T-cell (primary cell): ENCODE data around the gene ZNF165. TPM values are rescaled to one million over a fixed set of nuclear protein-coding genes. Genes with fewer than 3 reads are reported as not detected.
"Not testable (repeated sequence)": the region's sequence is repeated elsewhere in the genome, so short reads cannot be mapped to it uniquely, and the experiment has no call there.

Experiments used
- ATAC-seq, 4 experiments: fragments of 200-7000 bp in 3 of 4; fragments of 150-1000 bp in 1 of 4; cut with Tn5 transposase; replicated peaks in 1 of 4; 1 replicate in 3 of 4; 2 replicates in 1 of 4; pipeline ENCODE4 v1.10.0; 2021; ENCODE audit warnings: moderate library complexity in 3 of 4, mild to moderate bottlenecking in 2 of 4, moderate number of reproducible peaks in 1 of 4
- CTCF ChIA-PET, 2 donors: fragments of 300-600 bp; sonication (Branson Sonifier 250); formaldehyde crosslinking; loops; one replicate each; lab custom pipeline; 2022; ENCODE audit warnings: antibody characterized with exemption in 2 of 2; lab: Charles Lee
- POLR2A ChIA-PET, 2 donors: fragments of 300-600 bp; sonication (Branson Sonifier 250); formaldehyde crosslinking; loops; one replicate each; lab custom pipeline; 2022; ENCODE audit warnings: antibody characterized with exemption in 2 of 2; lab: Charles Lee
- DNase-seq, 35 experiments: peaks; one replicate each; pipeline versions ENCODE4 v3.0.0 to v3.0.0-alpha.2; 2013 to 2023
- H3K27ac ChIP-seq: one replicate; pipeline ENCODE4 v1.5.1; 2013; ENCODE audit warnings: low read length
- H3K27me3 ChIP-seq, 2 experiments: replicated peaks in 1 of 2; 1 replicate in 1 of 2; 2 replicates in 1 of 2; pipeline versions ENCODE4 v1.6.1 to v1.7.0; 2013; ENCODE audit warnings: low read length in 1 of 2, mixed read lengths in 1 of 2; ENCODE audit not compliant: control insufficient read depth in 2 of 2, insufficient read depth in 2 of 2; ENCODE audit errors: extremely low read depth in 1 of 2
- H3K36me3 ChIP-seq, 2 donors: 1 replicate in 1 of 2; 2 replicates in 1 of 2; pipeline versions ENCODE4 v1.6.1 to v1.7.0; 2013; ENCODE audit warnings: low read length in 1 of 2; ENCODE audit not compliant: control insufficient read depth in 2 of 2, insufficient read depth in 1 of 2; ENCODE audit errors: extremely low read depth in 1 of 2
- H3K4me1 ChIP-seq, 2 experiments: 1 replicate in 1 of 2; 2 replicates in 1 of 2; pipeline versions ENCODE4 v1.6.1 to v1.7.0; 2013; ENCODE audit warnings: low read length in 2 of 2, mixed read lengths in 1 of 2; ENCODE audit not compliant: insufficient read depth in 2 of 2, control insufficient read depth in 1 of 2; ENCODE audit errors: extremely low read depth in 1 of 2
- H3K4me3 ChIP-seq, 2 donors: 1 replicate in 1 of 2; 2 replicates in 1 of 2; pipeline versions ENCODE4 v1.5.1 to v1.7.0; 2013; ENCODE audit warnings: mild to moderate bottlenecking in 2 of 2, low read length in 1 of 2, moderate library complexity in 1 of 2; ENCODE audit not compliant: control insufficient read depth in 1 of 2; ENCODE audit errors: extremely low read depth in 1 of 2
- H3K9me3 ChIP-seq: 2 replicates; pipeline ENCODE4 v1.7.0; 2013
- H3K27ac Mint-ChIP-seq, 2 donors: one replicate each; pipeline ENCODE4 v1.8.0; 2020 to 2021; ENCODE audit warnings: mild to moderate bottlenecking in 2 of 2, mixed read lengths in 2 of 2
- H3K27me3 Mint-ChIP-seq, 2 donors: one replicate each; pipeline ENCODE4 v1.8.0; 2021 to 2022; ENCODE audit warnings: mixed read lengths in 2 of 2
- H3K36me3 Mint-ChIP-seq: one replicate; pipeline ENCODE4 v1.8.0; 2021; ENCODE audit warnings: mixed read lengths
- H3K4me1 Mint-ChIP-seq, 3 donors: one replicate each; pipeline ENCODE4 v1.8.0; 2020 to 2022; ENCODE audit warnings: mixed read lengths in 3 of 3, mild to moderate bottlenecking in 1 of 3
- H3K4me3 Mint-ChIP-seq, 3 donors: one replicate each; pipeline ENCODE4 v1.8.0; 2020 to 2022; ENCODE audit warnings: mild to moderate bottlenecking in 3 of 3, mixed read lengths in 3 of 3, moderate library complexity in 3 of 3
- H3K9me3 Mint-ChIP-seq, 3 donors: one replicate each; pipeline ENCODE4 v1.8.0; 2020 to 2022; ENCODE audit warnings: mixed read lengths in 3 of 3
- WGBS: methylation state at CpG from one replicate; pipeline ENCODE4 v1.1.5; 2013; ENCODE audit warnings: missing lambda C conversion rate; ENCODE audit not compliant: insufficient coverage; 5-methylcytosine and 5-hydroxymethylcytosine counted together
- total RNA-seq, 35 experiments: library from RNA in 6 of 35; stranded (reverse) in 6 of 35; fragments of 120-200 nt in 1 of 35; gene quantifications; one replicate each; pipeline versions ENCODE4 v1.2.1 to v1.2.4 and lab custom pipeline; 2013 to 2026

The ZNF165 gene
- total RNA-seq: 1 to 10 TPM in 3 of 5 donors, under 1 TPM in 2; 0.79 to 7.2 (median 1.4) TPM
- total RNA-seq (2013): 1.1 TPM
- total RNA-seq (lab: John Stamatoyannopoulos, UW): 1.4 to 68.5 (median 20.5) reads per million in 29 experiments

DNA sequence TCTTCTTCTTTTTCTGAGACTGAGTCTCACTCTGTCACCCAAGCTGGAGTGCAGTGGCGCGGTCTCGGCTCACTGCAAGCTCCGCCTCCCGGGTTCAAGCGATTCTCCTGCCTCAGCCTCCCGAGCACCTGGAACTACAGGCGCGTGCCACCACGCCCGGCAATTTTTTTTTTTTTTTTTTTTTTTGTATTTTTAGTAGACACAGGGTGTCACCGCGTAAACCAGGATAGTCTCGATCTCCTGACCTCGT lies at the start of gene ZNF165:
Gene ZNF165 (plus strand): TSS at position 188 of the 250 bp plus-strand sequence. CDS start 4,913 bp downstream, outside the sequence.
- 0% methylated on average over 1 of the region's 15 CpGs for WGBS
- not testable (repeated sequence) for H3K36me3 ChIP-seq, H3K9me3 Mint-ChIP-seq, H3K27me3 Mint-ChIP-seq, H3K9me3 ChIP-seq, H3K27me3 ChIP-seq
- POLR2A ChIA-PET: interaction anchor here (0.6 to 0.7 kb wide), 6 partner anchors 11 to 638 kb away, joined by 3 to 9 read pairs (median 6); no protein-coding TSS in a partner anchor
- H3K4me3 Mint-ChIP-seq: peak within 1 kb of the TSS; percentile 84 to 98 (median 97)
- peaks cover 16% of the 10 kb centered on the region for H3K36me3 Mint-ChIP-seq
- CTCF ChIA-PET: interaction anchor here in 1 of 2 donors (0.6 kb wide), 1 partner anchor 1010 kb away, joined by 3 read pairs; no protein-coding TSS in a partner anchor
- H3K4me1 ChIP-seq: peaks cover 2 to 16% of the 10 kb centered on the region in 2 experiments
- ATAC-seq (peak; percentile 3 to 33 (median 18)), DNase-seq (peak in 5 of 35 experiments; percentile 6 to 36 (median 22))
- H3K4me3 ChIP-seq: peak within 1 kb of the TSS; percentile 80 to 98
- H3K27ac Mint-ChIP-seq: peak within 1 kb of the TSS; percentile 90 to 98
- H3K4me1 Mint-ChIP-seq: peaks cover 22 to 41% (median 25%) of the 10 kb centered on the region in 3 donors
- H3K27ac ChIP-seq: peak within 1 kb of the TSS; percentile 86

DNA sequence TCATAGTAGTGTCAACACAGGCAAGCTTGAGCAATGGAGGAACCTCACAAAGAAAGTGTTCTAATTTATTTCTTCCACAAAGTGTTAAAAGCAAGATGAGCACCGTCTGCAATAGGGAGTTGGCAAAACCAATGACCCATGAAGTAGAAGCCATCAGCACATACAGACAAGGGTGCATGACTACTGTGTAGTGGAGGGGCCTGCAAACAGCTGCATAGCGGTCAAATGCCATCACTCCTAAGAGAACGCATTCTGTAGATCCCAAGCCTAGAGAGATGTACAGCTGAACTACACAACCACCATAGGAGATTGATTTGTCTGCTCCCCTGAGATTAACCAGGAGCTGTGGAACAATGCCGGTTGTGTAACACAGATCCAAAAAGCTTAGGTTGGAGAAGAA lies 26.8 kb upstream of the ZNF165 start:
- POLR2A ChIA-PET: no interaction called here
- no peak overlapping the region for H3K4me3 ChIP-seq
- Mint-ChIP-seq H3K36me3 (no peaks in the 10 kb centered on the region), H3K27ac (no peak overlapping the region), H3K9me3 (no peaks in the 10 kb centered on the region), H3K4me3 (no peak overlapping the region), H3K27me3 (peaks cover 37 to 41% of the 10 kb centered on the region in 2 donors), H3K4me1 (no peaks in the 10 kb centered on the region)
- no peaks in the 10 kb centered on the region for H3K36me3 ChIP-seq
- CTCF ChIA-PET: interaction anchor here in 1 of 2 donors (1.1 kb wide), 1 partner anchor 182 kb away, joined by 3 read pairs; a partner anchor contains a TSS
- no CpG with 5 or more reads among the region's 4 CpGs for WGBS
- H3K27me3 ChIP-seq: peaks cover 0 to 1% of the 10 kb centered on the region in 2 experiments
- H3K9me3 ChIP-seq: no peaks in the 10 kb centered on the region
- ATAC-seq: no peak
- DNase-seq: no peak
- H3K4me1 ChIP-seq: no peaks in the 10 kb centered on the region
- H3K27ac ChIP-seq: no peak overlapping the region

DNA sequence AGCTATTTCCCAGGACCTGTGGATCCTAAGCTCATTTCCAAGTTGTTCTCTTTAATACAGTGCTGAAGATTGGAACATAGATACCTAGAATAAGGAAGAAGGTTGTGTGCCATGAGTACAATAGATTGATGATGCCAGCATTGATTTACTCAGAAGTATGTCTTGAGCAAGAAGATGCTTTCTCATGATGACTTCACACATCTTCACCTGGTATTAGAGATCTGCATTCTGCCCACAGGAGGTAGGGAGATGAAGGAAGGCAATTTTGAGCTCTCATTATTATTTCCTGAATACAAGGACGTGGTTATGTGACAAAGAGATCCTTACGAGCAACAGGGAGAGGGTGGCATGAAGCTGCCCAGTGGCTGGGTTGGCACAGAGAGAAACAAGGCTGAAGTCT lies 20.0 kb upstream of the ZNF165 start:
- no peaks in the 10 kb centered on the region for H3K9me3 Mint-ChIP-seq
- ATAC-seq: no peak
- no peaks in the 10 kb centered on the region for H3K4me1 Mint-ChIP-seq
- peaks cover 31 to 37% of the 10 kb centered on the region in 2 donors for H3K27me3 Mint-ChIP-seq
- Histone ChIP-seq H3K27me3 (peaks cover 2 to 12% of the 10 kb centered on the region in 2 experiments), H3K4me1 (no peaks in the 10 kb centered on the region), H3K27ac (no peak overlapping the region), H3K9me3 (no peaks in the 10 kb centered on the region), H3K36me3 (no peaks in the 10 kb centered on the region), H3K4me3 (no peak overlapping the region)
- H3K27ac Mint-ChIP-seq: no peak overlapping the region
- 33% methylated on average over 1 of the region's 2 CpGs for WGBS
- CTCF ChIA-PET: no interaction called here
- DNase-seq: no peak
- H3K36me3 Mint-ChIP-seq: no peaks in the 10 kb centered on the region
- POLR2A ChIA-PET: interaction anchor here in 1 of 2 donors (0.5 kb wide), 1 partner anchor 20 kb away, joined by 6 read pairs; the partner anchor contains the start of gene ZNF165
- no peak overlapping the region for H3K4me3 Mint-ChIP-seq

DNA sequence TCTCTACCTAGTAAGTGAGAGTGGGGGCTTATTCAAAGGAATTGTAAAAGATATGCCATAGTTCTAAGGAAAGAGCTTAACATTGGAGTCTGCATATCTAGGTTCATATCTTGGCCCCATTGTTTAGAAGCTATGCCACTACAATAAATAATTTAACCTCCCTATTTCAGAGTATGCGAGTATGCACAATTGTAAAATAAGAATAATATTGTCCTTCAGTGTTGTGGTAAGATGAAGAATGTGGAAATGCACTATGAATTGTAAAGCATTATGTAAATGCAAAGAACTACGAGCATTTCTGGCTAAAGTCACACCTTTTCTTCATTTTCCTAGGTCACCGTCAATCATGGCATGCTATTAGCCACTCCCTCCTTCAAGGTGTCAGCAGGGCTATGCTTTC lies 16.1 kb upstream of the ZNF165 start:
- no CpG with 5 or more reads among the region's 3 CpGs for WGBS
- POLR2A ChIA-PET: no interaction called here

DNA sequence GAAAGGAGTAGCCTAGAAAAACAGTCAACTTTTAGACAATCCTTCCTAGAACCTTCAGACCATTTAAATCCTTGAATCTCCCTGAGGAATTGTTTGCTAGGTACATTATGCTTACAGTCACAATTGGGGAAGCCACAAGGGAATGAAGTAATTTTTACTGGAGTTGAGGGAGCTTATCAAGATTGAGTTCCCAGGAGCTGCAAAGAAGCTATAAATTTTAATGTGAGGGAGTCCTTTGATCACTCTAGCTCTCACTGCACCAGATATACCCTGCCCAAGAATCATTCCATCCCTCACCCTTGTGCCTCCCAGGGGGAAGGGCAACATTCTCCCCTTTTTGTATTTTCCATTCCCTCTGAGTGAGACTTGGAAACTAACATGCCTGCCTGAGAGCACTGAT lies 12.3 kb upstream of the ZNF165 start:
- ChIA-PET CTCF (interaction anchor here in 1 of 2 donors (0.6 to 1.2 kb wide), 2 partner anchors 37 to 326 kb away, joined by 5 to 7 read pairs; no protein-coding TSS in a partner anchor), POLR2A (no interaction called here)
- no peaks in the 10 kb centered on the region for H3K36me3 Mint-ChIP-seq
- H3K4me1 Mint-ChIP-seq: no peaks in the 10 kb centered on the region
- no peaks in the 10 kb centered on the region for H3K36me3 ChIP-seq
- H3K27me3 ChIP-seq: peaks cover 4 to 6% of the 10 kb centered on the region in 2 experiments
- ATAC-seq (no peak), DNase-seq (no peak)
- no peaks in the 10 kb centered on the region for H3K4me1 ChIP-seq
- H3K27ac ChIP-seq: no peak overlapping the region
- no peaks in the 10 kb centered on the region for H3K9me3 ChIP-seq
- H3K4me3 Mint-ChIP-seq: no peak overlapping the region
- H3K27me3 Mint-ChIP-seq: peaks cover 39 to 57% of the 10 kb centered on the region in 2 donors
- no peak overlapping the region for H3K27ac Mint-ChIP-seq
- H3K9me3 Mint-ChIP-seq: no peaks in the 10 kb centered on the region
- no peak overlapping the region for H3K4me3 ChIP-seq

More for the DNA sequence above, 16.1 kb upstream of the ZNF165 start:
- ATAC-seq: no peak
- Histone ChIP-seq H3K4me3 (no peak overlapping the region), H3K27ac (no peak overlapping the region), H3K36me3 (no peaks in the 10 kb centered on the region), H3K9me3 (no peaks in the 10 kb centered on the region), H3K4me1 (no peaks in the 10 kb centered on the region), H3K27me3 (peaks cover 2 to 10% of the 10 kb centered on the region in 2 experiments)
- Mint-ChIP-seq H3K27me3 (peaks cover 45 to 57% of the 10 kb centered on the region in 2 donors), H3K27ac (no peak overlapping the region), H3K9me3 (no peaks in the 10 kb centered on the region), H3K36me3 (no peaks in the 10 kb centered on the region), H3K4me3 (no peak overlapping the region), H3K4me1 (no peaks in the 10 kb centered on the region)
- DNase-seq: no peak
- CTCF ChIA-PET: no interaction called here

DNA sequence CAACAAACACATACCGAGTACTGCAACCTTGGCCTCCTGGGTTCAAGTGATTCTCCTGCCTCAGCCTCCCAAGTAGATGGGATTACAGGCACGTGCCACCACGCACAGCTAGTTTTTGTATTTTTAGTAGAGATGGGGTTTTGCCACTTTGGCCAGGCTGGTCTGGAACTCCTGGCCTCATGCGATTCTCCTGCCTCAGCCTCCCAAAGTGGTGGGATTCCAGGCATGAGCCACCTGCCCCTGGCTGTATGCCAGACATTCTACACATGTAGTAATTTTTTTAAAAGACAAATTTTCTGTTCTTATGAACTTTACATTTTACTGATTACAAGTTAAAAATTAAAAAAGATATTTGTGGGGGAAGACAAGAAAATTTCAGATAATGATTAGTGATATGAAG lies 9.4 kb upstream of the ZNF165 start:
- H3K36me3 Mint-ChIP-seq, H3K27me3 ChIP-seq, H3K9me3 ChIP-seq, H3K27ac Mint-ChIP-seq, DNase-seq, H3K4me1 ChIP-seq, POLR2A ChIA-PET, H3K9me3 Mint-ChIP-seq, H3K4me3 ChIP-seq, H3K27ac ChIP-seq, H3K4me1 Mint-ChIP-seq, H3K4me3 Mint-ChIP-seq, H3K36me3 ChIP-seq, CTCF ChIA-PET, ATAC-seq: not testable (repeated sequence)
- H3K27me3 Mint-ChIP-seq: peaks cover 23 to 44% of the 10 kb centered on the region in 2 donors
- no CpG with 5 or more reads among the region's 4 CpGs for WGBS
